ENCODE measurements around the gene PCDHB7.
"Not testable (repeated sequence)": the region's sequence is repeated elsewhere in the genome, so short reads cannot be mapped to it uniquely, and the experiment has no call there.

Gene PCDHB7

GRCh38 chr5:141224844-141225243 lies 52.4 kb downstream of the PCDHB7 start:
- not testable (repeated sequence) for DNase-seq (ENCODE audit: low read depth, low spot score)

DNA sequence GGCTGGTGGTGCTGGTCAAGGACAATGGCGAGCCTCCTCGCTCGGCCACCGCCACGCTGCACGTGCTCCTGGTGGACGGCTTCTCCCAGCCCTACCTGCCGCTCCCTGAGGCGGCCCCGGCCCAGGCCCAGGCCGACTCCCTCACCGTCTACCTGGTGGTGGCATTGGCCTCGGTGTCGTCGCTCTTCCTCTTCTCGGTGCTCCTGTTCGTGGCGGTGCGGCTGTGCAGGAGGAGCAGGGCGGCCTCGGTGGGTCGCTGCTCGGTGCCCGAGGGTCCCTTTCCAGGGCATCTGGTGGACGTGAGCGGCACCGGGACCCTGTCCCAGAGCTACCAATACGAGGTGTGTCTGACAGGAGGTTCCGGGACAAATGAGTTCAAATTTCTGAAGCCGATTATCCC lies 53.0 kb downstream of the PCDHB7 start:
- DNase-seq (ENCODE audit: low read depth, low spot score): not testable (repeated sequence)

Data from astrocyte of the hippocampus (primary cell).